Stomach (tissue), 9 donors: ENCODE data around the gene MAGEF1. TPM values are rescaled to one million over a fixed set of nuclear protein-coding genes. Genes with fewer than 3 reads are reported as not detected.

Source experiments
- DNase-seq, 2 donors: peaks; one replicate each; pipeline versions ENCODE4 v3.0.0 to v3.0.0-alpha.2; 2013 to 2019
- H3K27ac ChIP-seq, 5 donors: fragments of 200-600 bp in 4 of 5; sonication (generic) in 4 of 5; one replicate each; pipeline ENCODE4 v1.5.1; 2013 to 2019; ENCODE audit warnings: mild to moderate bottlenecking in 1 of 5, moderate library complexity in 1 of 5
- H3K27me3 ChIP-seq, 3 donors: fragments of 200-600 bp; sonication (generic); one replicate each; pipeline ENCODE4 v1.5.1; 2017 to 2019; ENCODE audit warnings: mixed run types in 1 of 3
- H3K36me3 ChIP-seq, 4 donors: fragments of 200-600 bp; sonication (generic); 1 replicate in 3 of 4; 2 replicates in 1 of 4; pipeline ENCODE4 v1.5.1; 2016 to 2019
- H3K4me1 ChIP-seq, 4 donors: fragments of 200-600 bp; sonication (generic); one replicate each; pipeline ENCODE4 v1.5.1; 2016 to 2019
- H3K4me3 ChIP-seq, 4 donors: fragments of 200-600 bp; sonication (generic) in 3 of 4; one replicate each; pipeline ENCODE4 v1.5.1; 2016 to 2019; ENCODE audit warnings: mild to moderate bottlenecking in 1 of 4
- H3K9me3 ChIP-seq, 4 donors: fragments of 200-600 bp; sonication (generic); one replicate each; pipeline ENCODE4 v1.5.1; 2016 to 2019
- EP300 ChIP-seq: sonication (generic); formaldehyde crosslinking; IDR thresholded peaks from one replicate; pipeline ENCODE4 v1.6.1; 2017; ENCODE audit warnings: antibody characterized with exemption
- POLR2A ChIP-seq, 4 donors: fragments of 450-650 bp; IDR thresholded peaks; one replicate each; pipeline ENCODE4 v1.6.1; 2016; ENCODE audit warnings: antibody characterized with exemption in 4 of 4, control low read depth in 2 of 4, mild to moderate bottlenecking in 1 of 4, moderate library complexity in 1 of 4
- POLR2AphosphoS5 ChIP-seq, 3 donors: sonication (generic); formaldehyde crosslinking; IDR thresholded peaks; one replicate each; pipeline ENCODE4 v1.6.1; 2016; ENCODE audit warnings: antibody characterized with exemption in 3 of 3
- WGBS, 5 donors: extraction: QIAGEN DNeasy Blood & Tissue Kit in 3 of 5; methylation state at CpG; one replicate each; pipeline versions ENCODE4 v1.1.5 to v1.1.7; 2013 to 2018; 5-methylcytosine and 5-hydroxymethylcytosine counted together
- intact Hi-C: fragments of 100-400 bp; cut with DNase I; formaldehyde crosslinking; loops from one replicate; pipeline ENCODE4 v1.15.1; 2023; ENCODE audit warnings: low total_unique reads
- polyA plus RNA-seq, 3 donors: library from polyadenylated mRNA; stranded (reverse); fragments of 200-250 nt; gene quantifications; one replicate each; pipeline ENCODE4 v1.2.3, GENCODE V29; 2013
- total RNA-seq, 5 donors: library from RNA; depleted of rRNA; stranded (reverse); fragments of >200 nt; gene quantifications; one replicate each; pipeline versions ENCODE4 v1.1.0 to v1.2.3, GENCODE V29; 2014 to 2016
- TF ChIP-seq, protein P1 (sequence below), 7 experiments: fragments of 450-650 bp in 4 of 7; fragments of 200-600 bp in 3 of 7; sonication (generic) in 3 of 7; IDR thresholded peaks; one replicate each; pipeline ENCODE4 v1.5.1; 2016 to 2019; ENCODE audit warnings: antibody characterized with exemption in 7 of 7, control low read depth in 2 of 7, mild to moderate bottlenecking in 1 of 7
- donor health status: healthy with polysubstance abuse.
- donor health status: Bipolar disorder and iron deficiency.
- donor health status: healthy.

Gene MAGEF1
- total and polyA plus RNA-seq, 8 donors: 19.3 to 81.1 (median 35.1) TPM

DNA sequence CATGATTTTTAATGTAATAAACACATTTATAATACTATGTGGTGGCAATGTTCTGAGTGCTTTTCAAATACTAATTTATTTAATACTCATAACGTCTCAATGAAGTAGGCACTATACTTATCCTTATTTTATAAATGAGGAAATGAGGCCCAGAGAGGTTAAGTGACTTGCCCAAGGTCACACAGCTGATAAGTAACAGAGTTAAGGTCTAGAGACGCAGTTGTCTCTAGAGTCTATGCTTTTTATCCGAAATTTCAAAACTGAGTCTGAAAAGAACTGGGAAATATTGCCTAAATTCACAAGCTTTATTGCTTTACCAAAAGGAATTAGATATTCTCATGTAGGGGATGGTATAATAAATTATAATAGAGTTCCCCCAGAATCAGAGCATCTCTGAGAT lies 31.4 kb upstream of the MAGEF1 start:
- Histone ChIP-seq H3K4me3 (no peak overlapping the region), H3K27ac (no peak overlapping the region), H3K4me1 (peaks cover 4 to 22% (median 15%) of the 10 kb centered on the region in 4 donors), H3K27me3 (no peaks in the 10 kb centered on the region), H3K36me3 (no peaks in the 10 kb centered on the region), H3K9me3 (no peaks in the 10 kb centered on the region)
- 71 to 85% (median 75%) methylated on average over 3 of the region's 3 CpGs for WGBS, 5 donors
- intact Hi-C loops: no loop called here
- TF ChIP-seq POLR2A (IDR thresholded peaks at IDR 0.05) (no peak), POLR2AphosphoS5 (IDR thresholded peaks at IDR 0.05) (no peak), EP300 (no peak)
- TF ChIP-seq, protein P1, sequence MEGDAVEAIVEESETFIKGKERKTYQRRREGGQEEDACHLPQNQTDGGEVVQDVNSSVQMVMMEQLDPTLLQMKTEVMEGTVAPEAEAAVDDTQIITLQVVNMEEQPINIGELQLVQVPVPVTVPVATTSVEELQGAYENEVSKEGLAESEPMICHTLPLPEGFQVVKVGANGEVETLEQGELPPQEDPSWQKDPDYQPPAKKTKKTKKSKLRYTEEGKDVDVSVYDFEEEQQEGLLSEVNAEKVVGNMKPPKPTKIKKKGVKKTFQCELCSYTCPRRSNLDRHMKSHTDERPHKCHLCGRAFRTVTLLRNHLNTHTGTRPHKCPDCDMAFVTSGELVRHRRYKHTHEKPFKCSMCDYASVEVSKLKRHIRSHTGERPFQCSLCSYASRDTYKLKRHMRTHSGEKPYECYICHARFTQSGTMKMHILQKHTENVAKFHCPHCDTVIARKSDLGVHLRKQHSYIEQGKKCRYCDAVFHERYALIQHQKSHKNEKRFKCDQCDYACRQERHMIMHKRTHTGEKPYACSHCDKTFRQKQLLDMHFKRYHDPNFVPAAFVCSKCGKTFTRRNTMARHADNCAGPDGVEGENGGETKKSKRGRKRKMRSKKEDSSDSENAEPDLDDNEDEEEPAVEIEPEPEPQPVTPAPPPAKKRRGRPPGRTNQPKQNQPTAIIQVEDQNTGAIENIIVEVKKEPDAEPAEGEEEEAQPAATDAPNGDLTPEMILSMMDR (IDR thresholded peaks at IDR 0.05): no peak
- DNase-seq: no peak

- Histone ChIP-seq H3K36me3 (no peaks in the 10 kb centered on the region), H3K27me3 (no peaks in the 10 kb centered on the region), H3K9me3 (no peaks in the 10 kb centered on the region), H3K27ac (peak overlapping the region in 1 of 5 donors; percentile 18), H3K4me1 (peaks cover 0 to 23% (median 17%) of the 10 kb centered on the region in 4 donors), H3K4me3 (no peak overlapping the region)
- no peak for TF ChIP-seq EP300
- TF ChIP-seq POLR2A (IDR thresholded peaks at IDR 0.05): no peak
- no peak for TF ChIP-seq POLR2AphosphoS5 (IDR thresholded peaks at IDR 0.05)
- TF ChIP-seq, protein P1 (IDR thresholded peaks at IDR 0.05): no peak
- 33 to 61% (median 40%) methylated on average over 4 of the region's 4 CpGs for WGBS, 5 donors
- peak; percentile 13 to 75 for DNase-seq
- intact Hi-C loops: no loop called here
Observed at GRCh38 chr3:184742676-184743135, 30.8 kb upstream of the MAGEF1 start.

DNA sequence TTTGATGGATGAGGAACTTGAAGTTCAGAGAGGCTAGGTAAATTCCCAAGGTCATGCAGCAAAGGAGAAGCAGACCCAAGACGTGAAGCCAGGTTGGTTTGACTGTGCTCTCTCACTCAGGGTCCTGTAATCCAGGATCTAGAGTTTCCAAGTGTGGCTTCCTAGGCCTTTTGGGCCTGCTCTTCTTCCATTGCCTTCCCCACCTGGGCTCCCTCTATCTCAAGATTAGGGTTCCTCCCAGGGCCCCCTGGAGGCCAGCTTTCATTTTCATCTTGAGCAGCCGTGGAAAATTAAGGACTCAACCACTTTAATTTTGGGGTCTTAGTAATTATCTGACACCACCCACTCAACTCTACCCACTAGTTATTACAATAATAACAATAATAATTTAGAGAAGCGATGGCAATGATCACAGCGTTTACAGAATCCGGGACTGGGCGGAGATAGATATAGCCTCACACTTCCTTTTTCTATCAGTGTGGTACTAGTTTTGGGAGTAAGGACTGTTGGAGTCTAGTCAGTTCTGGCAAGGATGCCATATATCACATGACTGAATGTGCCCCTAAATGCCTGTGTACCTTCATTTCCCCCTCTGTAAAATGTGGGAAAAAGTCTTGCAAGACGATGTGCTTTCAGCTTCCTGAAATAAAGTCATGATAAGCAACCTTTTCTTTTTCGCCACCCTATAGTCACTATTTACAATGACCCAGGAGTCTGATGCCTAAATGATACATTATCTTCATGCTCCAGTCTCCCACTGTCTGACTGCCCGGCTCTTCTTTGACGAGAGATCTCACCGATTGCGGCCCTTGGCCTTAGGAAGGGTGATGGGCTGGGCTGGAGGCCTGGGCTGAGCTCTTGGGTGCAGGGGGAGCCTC lies 30.2 kb upstream of the MAGEF1 start:
- Histone ChIP-seq H3K27ac (peak overlapping the region in 1 of 5 donors; percentile 18), H3K36me3 (no peaks in the 10 kb centered on the region), H3K27me3 (no peaks in the 10 kb centered on the region), H3K9me3 (no peaks in the 10 kb centered on the region), H3K4me1 (peaks cover 0 to 27% (median 21%) of the 10 kb centered on the region in 4 donors), H3K4me3 (no peak overlapping the region)
- 65 to 76% (median 74%) methylated on average over 12 of the region's 12 CpGs for WGBS, 5 donors
- intact Hi-C loops: no loop called here
- DNase-seq: peak in 1 of 2 donors; percentile 21
- TF ChIP-seq EP300 (no peak), POLR2A (IDR thresholded peaks at IDR 0.05) (no peak), POLR2AphosphoS5 (IDR thresholded peaks at IDR 0.05) (no peak)
- TF ChIP-seq, protein P1 (IDR thresholded peaks at IDR 0.05): no peak

- TF ChIP-seq EP300 (no peak), POLR2A (IDR thresholded peaks at IDR 0.05) (no peak), POLR2AphosphoS5 (IDR thresholded peaks at IDR 0.05) (no peak)
- TF ChIP-seq, protein P1 (IDR thresholded peaks at IDR 0.05): no peak
- Histone ChIP-seq H3K4me1 (peaks cover 0 to 21% (median 21%) of the 10 kb centered on the region in 4 donors), H3K9me3 (no peaks in the 10 kb centered on the region), H3K27me3 (no peaks in the 10 kb centered on the region), H3K27ac (no peak overlapping the region), H3K36me3 (no peaks in the 10 kb centered on the region), H3K4me3 (no peak overlapping the region)
- intact Hi-C loops: no loop called here
- WGBS, 5 donors: 87 to 97% (median 93%) methylated on average over 5 to 8 of the region's 8 CpGs
- DNase-seq: peak in 1 of 2 donors; percentile 14
Observed at GRCh38 chr3:184741259-184741556, 29.3 kb upstream of the MAGEF1 start.
